ENCODE data around the gene YEATS2.
"Not testable (repeated sequence)": the region's sequence is repeated elsewhere in the genome, so short reads cannot be mapped to it uniquely, and the experiment has no call there.

The YEATS2 gene

GRCh38 chr3:183774631-183775030 lies 77.0 kb downstream of the YEATS2 start:
- H3K36me3 Mint-ChIP-seq (ENCODE audit: low read depth): peaks cover 96% of the 10 kb centered on the region
- no peak overlapping the region for H3K27ac Mint-ChIP-seq

DNA sequence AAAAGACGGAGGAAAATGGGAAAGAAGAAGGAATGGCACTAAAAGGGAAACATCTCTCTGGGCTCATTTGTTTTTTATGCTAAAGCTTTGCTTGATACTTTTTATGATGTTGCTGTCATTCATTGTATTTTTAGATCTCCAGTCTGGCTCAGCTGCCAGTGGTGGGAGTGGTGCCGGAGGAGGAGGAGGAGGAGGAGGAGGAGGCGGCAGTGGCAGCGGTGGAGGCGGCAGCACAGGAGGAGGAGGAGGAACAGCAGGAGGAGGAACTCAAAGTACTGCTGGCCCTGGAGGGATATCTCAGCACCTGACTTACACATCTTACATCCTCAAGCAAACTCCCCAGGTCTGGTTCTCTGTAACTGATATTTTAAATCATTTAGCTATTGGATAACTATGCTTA lies 78.2 kb downstream of the YEATS2 start:
- no peaks in the 10 kb centered on the region for H3K9me3 Mint-ChIP-seq
- H3K27me3 Mint-ChIP-seq: no peaks in the 10 kb centered on the region
- intact Hi-C loops (cut with micrococcal nuclease): no loop called here
- H3K4me3 Mint-ChIP-seq: no peak overlapping the region
- peaks cover 43% of the 10 kb centered on the region for H3K4me1 Mint-ChIP-seq (ENCODE audit: low read depth)
- peaks cover 94% of the 10 kb centered on the region for H3K36me3 Mint-ChIP-seq (ENCODE audit: low read depth)
- H3K27ac Mint-ChIP-seq: peak overlapping the region; percentile 57

More at GRCh38 chr3:183774631-183775030, 77.0 kb downstream of the YEATS2 start:
- intact Hi-C loops (cut with micrococcal nuclease): no loop called here
- Mint-ChIP-seq H3K4me1 (ENCODE audit: low read depth) (peaks cover 34% of the 10 kb centered on the region), H3K27me3 (no peaks in the 10 kb centered on the region), H3K9me3 (no peaks in the 10 kb centered on the region), H3K4me3 (no peak overlapping the region)

DNA sequence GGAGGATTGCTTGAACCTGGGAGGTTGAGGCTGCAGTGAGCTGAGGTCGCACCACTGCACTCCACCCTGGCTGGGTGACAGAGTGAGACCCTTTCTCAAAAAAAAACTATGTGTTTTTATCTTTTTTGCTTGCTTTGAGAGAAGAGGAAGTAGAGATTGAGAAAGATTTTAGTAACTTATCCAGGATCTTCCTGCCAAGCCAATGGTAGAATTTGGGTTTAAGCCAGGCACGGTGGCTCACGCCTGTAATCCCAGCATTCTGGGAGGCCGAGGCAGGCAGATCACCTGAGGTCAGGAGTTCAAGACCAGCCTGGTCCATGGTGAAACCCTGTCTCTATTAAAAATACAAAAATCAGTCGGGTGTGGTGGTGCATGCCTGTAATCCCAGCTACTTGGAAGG lies 78.9 kb downstream of the YEATS2 start:
- H3K4me3 Mint-ChIP-seq; H3K27me3 Mint-ChIP-seq; intact Hi-C loops (cut with micrococcal nuclease); H3K9me3 Mint-ChIP-seq: not testable (repeated sequence)
- Mint-ChIP-seq H3K36me3 (ENCODE audit: low read depth) (peaks cover 94% of the 10 kb centered on the region), H3K4me1 (ENCODE audit: low read depth) (peaks cover 43% of the 10 kb centered on the region), H3K27ac (peak overlapping the region; percentile 57)

DNA sequence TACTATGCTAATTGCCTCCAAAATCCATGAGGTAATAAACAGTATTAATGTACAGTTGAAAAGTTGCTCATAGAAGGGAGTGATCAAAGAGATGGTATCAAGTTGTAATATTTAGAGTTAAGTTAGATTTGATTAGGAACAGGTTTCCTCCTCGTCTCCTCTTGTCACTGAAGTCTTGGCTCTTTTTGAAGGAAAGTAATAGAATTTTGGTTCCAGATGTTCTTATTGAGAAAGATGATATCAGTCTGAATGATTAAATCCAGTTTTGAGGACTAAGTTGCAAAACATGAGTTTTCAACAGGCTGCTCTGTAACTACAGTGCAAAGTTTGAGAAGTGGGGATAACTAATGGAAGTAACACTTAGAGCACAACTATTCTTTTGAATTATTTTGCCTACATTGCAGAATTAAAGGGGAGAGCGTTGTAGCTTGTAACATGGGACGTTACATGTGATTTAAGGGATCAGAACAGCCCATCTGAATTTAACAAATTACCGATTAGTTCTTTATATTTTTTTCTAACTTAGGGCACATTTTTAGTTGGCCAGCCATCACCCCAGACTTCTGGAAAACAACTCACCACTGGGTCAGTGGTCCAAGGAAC lies 79.5 kb downstream of the YEATS2 start:
- no peaks in the 10 kb centered on the region for H3K9me3 Mint-ChIP-seq
- peaks cover 93% of the 10 kb centered on the region for H3K36me3 Mint-ChIP-seq (ENCODE audit: low read depth)
- H3K4me3 Mint-ChIP-seq: no peak overlapping the region
- H3K27me3 Mint-ChIP-seq: no peaks in the 10 kb centered on the region
- peaks cover 43% of the 10 kb centered on the region for H3K4me1 Mint-ChIP-seq (ENCODE audit: low read depth)
- peak overlapping the region; percentile 57 for H3K27ac Mint-ChIP-seq
- intact Hi-C loops (cut with micrococcal nuclease): no loop called here

- Mint-ChIP-seq H3K27me3 (no peaks in the 10 kb centered on the region), H3K27ac (peak overlapping the region; percentile 43), H3K4me3 (no peak overlapping the region), H3K4me1 (ENCODE audit: low read depth) (peaks cover 51% of the 10 kb centered on the region), H3K36me3 (ENCODE audit: low read depth) (peaks cover 80% of the 10 kb centered on the region), H3K9me3 (no peaks in the 10 kb centered on the region)
- intact Hi-C loops (cut with micrococcal nuclease): loop anchor here (5.0 kb wide), 1 partner anchor 97 kb away; no protein-coding TSS in a partner anchor
Observed at GRCh38 chr3:183779896-183780465, 82.4 kb downstream of the YEATS2 start.

DNA sequence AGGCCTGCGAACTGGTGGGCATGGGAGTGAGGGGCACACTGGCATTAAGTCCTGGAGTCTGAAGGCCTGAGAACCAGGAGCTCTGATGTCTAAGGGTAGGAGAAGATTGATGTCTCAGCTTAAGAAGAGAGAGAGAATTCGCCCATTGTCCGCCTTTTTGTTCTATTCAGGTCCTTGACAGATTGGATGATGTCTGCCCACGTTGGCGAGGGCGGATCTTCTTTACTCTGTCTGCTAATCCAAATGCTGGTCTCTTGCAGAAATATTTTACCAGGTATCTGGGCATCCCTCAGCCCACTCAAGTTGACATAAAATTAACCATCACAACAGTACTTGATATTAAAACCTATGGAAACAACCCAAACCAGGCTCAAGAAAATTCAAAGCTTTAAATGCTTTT lies 83.6 kb downstream of the YEATS2 start:
- H3K9me3 Mint-ChIP-seq: no peaks in the 10 kb centered on the region
- H3K36me3 Mint-ChIP-seq (ENCODE audit: low read depth): peaks cover 79% of the 10 kb centered on the region
- H3K27ac Mint-ChIP-seq: no peak overlapping the region
- peaks cover 38% of the 10 kb centered on the region for H3K4me1 Mint-ChIP-seq (ENCODE audit: low read depth)
- intact Hi-C loops (cut with micrococcal nuclease): loop anchor here (5.0 kb wide), 1 partner anchor 96 kb away; no protein-coding TSS in a partner anchor
- H3K4me3 Mint-ChIP-seq: no peak overlapping the region
- no peaks in the 10 kb centered on the region for H3K27me3 Mint-ChIP-seq

- H3K27me3 Mint-ChIP-seq: no peaks in the 10 kb centered on the region
- H3K4me3 Mint-ChIP-seq: no peak overlapping the region
- no peaks in the 10 kb centered on the region for H3K9me3 Mint-ChIP-seq
- H3K4me1 Mint-ChIP-seq (ENCODE audit: low read depth): peaks cover 28% of the 10 kb centered on the region
- H3K27ac Mint-ChIP-seq: peak overlapping the region; percentile 70
- peaks cover 79% of the 10 kb centered on the region for H3K36me3 Mint-ChIP-seq (ENCODE audit: low read depth)
- intact Hi-C loops (cut with micrococcal nuclease): loop anchor here (5.0 kb wide), 1 partner anchor 95 kb away; no protein-coding TSS in a partner anchor
Observed at GRCh38 chr3:183782576-183783276, 85.1 kb downstream of the YEATS2 start.

- not testable (repeated sequence) for H3K4me3 Mint-ChIP-seq, H3K27me3 Mint-ChIP-seq, H3K9me3 Mint-ChIP-seq
- Mint-ChIP-seq H3K36me3 (ENCODE audit: low read depth) (peaks cover 79% of the 10 kb centered on the region), H3K4me1 (ENCODE audit: low read depth) (peaks cover 23% of the 10 kb centered on the region), H3K27ac (peak overlapping the region; percentile 79)
- intact Hi-C loops (cut with micrococcal nuclease): loop anchor here (5.0 kb wide), 1 partner anchor 93 kb away; no protein-coding TSS in a partner anchor
Observed at GRCh38 chr3:183784503-183784902, 86.9 kb downstream of the YEATS2 start.

GRCh38 chr3:183789826-183790225 lies 92.2 kb downstream of the YEATS2 start:
- H3K4me3 Mint-ChIP-seq: no peak overlapping the region
- H3K27ac Mint-ChIP-seq: no peak overlapping the region
- H3K9me3 Mint-ChIP-seq: no peaks in the 10 kb centered on the region
- H3K36me3 Mint-ChIP-seq (ENCODE audit: low read depth): peaks cover 96% of the 10 kb centered on the region
- H3K27me3 Mint-ChIP-seq: no peaks in the 10 kb centered on the region
- no peaks in the 10 kb centered on the region for H3K4me1 Mint-ChIP-seq (ENCODE audit: low read depth)
- intact Hi-C loops (cut with micrococcal nuclease): no loop called here

DNA sequence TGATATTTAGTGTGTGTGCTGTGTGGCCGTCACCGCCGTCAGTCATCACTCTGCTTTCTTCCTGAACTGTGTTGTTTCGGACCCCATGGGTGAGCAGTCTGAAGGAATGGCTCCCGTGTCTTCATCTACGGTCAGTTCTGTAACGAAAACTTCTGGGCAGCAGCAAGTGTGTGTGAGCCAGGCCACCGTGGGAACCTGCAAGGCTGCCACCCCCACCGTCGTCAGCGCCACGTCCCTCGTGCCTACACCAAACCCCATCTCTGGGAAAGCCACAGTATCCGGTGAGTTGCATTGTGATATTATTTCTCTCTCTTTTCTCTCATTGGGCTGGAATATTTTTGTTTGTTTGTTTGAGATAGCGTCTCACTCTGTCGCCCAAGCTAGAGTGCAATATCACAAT lies 93.1 kb downstream of the YEATS2 start:
- Mint-ChIP-seq H3K9me3 (no peaks in the 10 kb centered on the region), H3K4me3 (no peak overlapping the region), H3K36me3 (ENCODE audit: low read depth) (peaks cover 90% of the 10 kb centered on the region), H3K27me3 (no peaks in the 10 kb centered on the region), H3K27ac (no peak overlapping the region), H3K4me1 (ENCODE audit: low read depth) (no peaks in the 10 kb centered on the region)
- intact Hi-C loops (cut with micrococcal nuclease): no loop called here

GRCh38 chr3:183792976-183793375 lies 95.4 kb downstream of the YEATS2 start:
- H3K9me3 Mint-ChIP-seq: no peaks in the 10 kb centered on the region
- intact Hi-C loops (cut with micrococcal nuclease): no loop called here
- H3K27me3 Mint-ChIP-seq: no peaks in the 10 kb centered on the region
- H3K27ac Mint-ChIP-seq: no peak overlapping the region
- H3K4me3 Mint-ChIP-seq: no peak overlapping the region
- H3K36me3 Mint-ChIP-seq (ENCODE audit: low read depth): peaks cover 85% of the 10 kb centered on the region
- H3K4me1 Mint-ChIP-seq (ENCODE audit: low read depth): no peaks in the 10 kb centered on the region

DNA sequence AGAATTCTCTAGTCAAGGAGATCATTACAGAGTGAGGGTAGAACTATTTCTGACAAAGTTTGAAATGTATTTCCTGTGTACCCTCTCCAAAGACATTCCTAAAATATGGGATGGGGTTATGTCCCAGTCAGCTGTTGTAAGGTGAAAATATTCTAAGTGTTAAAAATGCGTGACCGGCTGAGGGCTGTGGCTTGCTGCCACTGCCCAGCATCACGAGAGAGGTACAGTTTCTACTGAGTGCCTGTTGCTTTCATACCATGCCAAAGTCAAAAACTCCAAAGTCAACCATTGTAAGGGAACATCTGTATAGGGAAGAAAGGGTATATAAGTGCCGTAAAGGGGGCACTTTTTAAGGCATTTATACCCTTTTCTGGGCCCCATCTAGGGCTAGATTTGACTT lies 96.9 kb downstream of the YEATS2 start:
- H3K27ac Mint-ChIP-seq: no peak overlapping the region
- no peaks in the 10 kb centered on the region for H3K9me3 Mint-ChIP-seq
- peaks cover 85% of the 10 kb centered on the region for H3K36me3 Mint-ChIP-seq (ENCODE audit: low read depth)
- H3K27me3 Mint-ChIP-seq: no peaks in the 10 kb centered on the region
- H3K4me3 Mint-ChIP-seq: no peak overlapping the region
- intact Hi-C loops (cut with micrococcal nuclease): no loop called here
- no peaks in the 10 kb centered on the region for H3K4me1 Mint-ChIP-seq (ENCODE audit: low read depth)

DNA sequence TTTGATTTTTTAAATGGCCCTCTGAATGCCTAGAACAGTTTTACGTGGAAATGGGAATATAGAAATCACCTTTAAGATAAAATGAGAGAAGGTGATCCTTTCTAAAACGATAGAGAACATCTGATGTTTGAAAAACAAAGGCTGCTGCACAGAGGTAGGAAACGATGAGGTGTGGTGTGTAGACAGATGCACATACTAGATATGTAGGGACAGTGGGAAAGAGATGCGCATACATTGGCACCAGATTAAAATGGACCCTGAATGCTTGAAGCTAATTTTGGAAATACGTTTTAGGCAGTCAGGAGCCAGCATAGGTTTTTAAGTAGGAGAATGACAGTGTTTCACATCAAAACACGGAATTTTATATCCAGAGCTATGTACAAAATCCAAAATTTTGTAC lies 98.8 kb downstream of the YEATS2 start:
- Mint-ChIP-seq H3K27ac (no peak overlapping the region), H3K27me3 (no peaks in the 10 kb centered on the region), H3K36me3 (ENCODE audit: low read depth) (peaks cover 86% of the 10 kb centered on the region), H3K4me3 (no peak overlapping the region), H3K9me3 (no peaks in the 10 kb centered on the region), H3K4me1 (ENCODE audit: low read depth) (no peaks in the 10 kb centered on the region)
- intact Hi-C loops (cut with micrococcal nuclease): no loop called here

GRCh38 chr3:183797996-183798395 lies 100.4 kb downstream of the YEATS2 start:
- Mint-ChIP-seq H3K27me3 (no peaks in the 10 kb centered on the region), H3K9me3 (no peaks in the 10 kb centered on the region), H3K4me1 (ENCODE audit: low read depth) (no peaks in the 10 kb centered on the region), H3K36me3 (ENCODE audit: low read depth) (peaks cover 88% of the 10 kb centered on the region), H3K27ac (no peak overlapping the region), H3K4me3 (no peak overlapping the region)
- intact Hi-C loops (cut with micrococcal nuclease): no loop called here

Data from dendritic cell treated with granulocyte-macrophage colony-stimulating factor and Interleukin-4, amounts not matched to agents 40 ng/mL and 50 ng/mL, for 4 days (primary cell).